GM19438 (cell line): ENCODE data around the gene LDB2.
"Not testable (repeated sequence)": the region's sequence is repeated elsewhere in the genome, so short reads cannot be mapped to it uniquely, and the experiment has no call there.

ENCODE experiments used
- ATAC-seq: cut with Tn5 transposase; IDR thresholded peaks from one replicate; pipeline ENCODE4 v1.9.1; 2021; ENCODE audit warnings: low read depth; ENCODE audit not compliant: unreplicated experiment

The LDB2 gene

GRCh38 chr4:16897991-16898827, at the start of gene LDB2:
LDB2 (minus strand) TSS chr4:16898645.
- no peak for ATAC-seq

GRCh38 chr4:16942491-16942890, 44.0 kb upstream of the LDB2 start:
- no peak for ATAC-seq

GRCh38 chr4:16939178-16939577, 40.7 kb upstream of the LDB2 start:
- ATAC-seq: no peak

DNA sequence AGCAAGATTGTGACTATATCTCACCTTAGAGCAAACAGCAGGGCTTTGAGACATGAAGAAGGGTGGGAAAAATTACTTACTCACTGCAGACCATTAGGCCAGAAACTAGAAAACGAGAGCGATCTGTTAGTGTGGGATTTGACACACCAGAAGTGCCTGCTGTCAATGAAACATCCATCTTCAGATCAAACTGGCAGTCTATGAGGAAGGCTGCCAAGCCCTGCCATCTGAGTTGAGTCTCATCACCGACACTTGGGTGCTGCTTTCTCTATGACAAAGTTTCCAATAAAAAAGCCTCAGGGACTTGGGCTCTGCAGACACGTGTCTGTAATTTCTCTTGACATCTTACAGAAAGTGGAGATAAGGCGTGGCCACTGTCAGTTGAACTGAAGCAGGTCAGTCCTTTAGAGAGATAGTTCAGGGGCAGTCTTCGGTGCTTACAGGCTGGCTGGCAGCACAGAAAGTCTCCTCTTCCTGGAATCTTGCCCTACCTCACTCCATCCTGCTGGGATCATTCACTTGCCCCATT, 40.1 kb upstream of the LDB2 start:
- ATAC-seq: no peak

DNA sequence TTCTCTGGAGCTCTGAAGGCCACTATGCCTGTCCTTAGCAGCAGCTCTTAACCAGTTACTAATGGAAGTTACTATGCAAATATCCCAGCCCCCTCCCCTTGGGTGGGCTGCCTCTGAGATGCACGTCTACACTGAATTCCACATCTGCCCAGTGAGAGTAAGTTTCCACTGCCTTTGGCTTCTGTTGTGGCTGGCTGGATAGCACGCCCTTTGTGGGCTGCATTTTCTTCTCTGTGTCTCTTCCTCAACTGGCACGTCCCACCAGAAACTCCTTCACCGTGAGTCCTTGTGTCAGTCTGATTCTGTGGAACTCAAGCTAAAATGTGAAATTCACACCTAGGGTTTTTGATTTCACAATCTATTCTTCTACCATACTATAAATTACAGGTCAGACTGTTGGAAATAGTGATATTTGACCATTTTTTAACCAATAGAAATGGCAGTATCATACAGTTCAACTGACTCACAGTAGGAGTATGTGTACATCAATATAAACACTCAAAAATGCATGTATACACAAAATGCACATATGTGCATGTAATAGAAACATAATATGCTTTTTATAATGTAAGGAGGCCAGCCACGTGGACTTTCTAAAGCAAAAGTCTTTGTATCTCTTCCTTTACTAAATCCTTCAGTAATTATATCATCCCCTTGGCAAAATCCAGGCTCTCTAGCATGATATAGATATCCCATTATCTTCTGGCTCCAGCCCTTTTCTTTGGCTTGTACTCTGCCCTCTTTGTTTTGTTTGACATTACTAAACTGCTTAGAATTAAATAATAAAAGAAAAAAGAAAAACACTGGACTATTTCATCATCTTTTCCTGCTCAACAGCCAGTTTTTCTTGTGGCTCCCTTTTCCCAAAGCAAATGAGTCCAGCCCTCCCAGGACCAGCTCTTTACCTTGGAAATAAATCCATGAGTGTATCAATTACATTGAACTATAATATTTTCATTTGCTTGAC, 33.2 kb upstream of the LDB2 start:
- no peak for ATAC-seq

- ATAC-seq: no peak
Measured at GRCh38 chr4:16926214-16926613, 27.8 kb upstream of the LDB2 start.

DNA sequence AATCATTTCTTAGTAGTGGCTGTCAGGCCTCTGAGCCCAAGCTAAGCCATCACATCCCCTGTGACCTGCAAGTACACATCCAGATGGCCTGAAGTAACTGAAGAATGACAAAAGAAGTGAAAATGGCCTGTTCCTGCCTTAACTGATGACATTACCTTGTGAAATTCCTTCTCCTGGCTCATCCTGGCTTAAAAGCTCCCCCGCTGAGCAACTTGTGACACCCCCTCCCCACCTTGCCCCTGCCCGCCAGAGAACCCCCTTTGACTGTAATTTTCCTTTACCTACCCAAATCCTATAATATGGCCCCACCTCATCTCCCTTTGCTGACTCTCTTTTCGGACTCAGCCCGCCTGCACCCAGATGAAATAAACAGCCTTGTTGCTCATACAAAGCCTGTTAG, 20.3 kb upstream of the LDB2 start:
- ATAC-seq: not testable (repeated sequence)

GRCh38 chr4:16916719-16917337, 18.4 kb upstream of the LDB2 start:
- ATAC-seq: peak; percentile 99

DNA sequence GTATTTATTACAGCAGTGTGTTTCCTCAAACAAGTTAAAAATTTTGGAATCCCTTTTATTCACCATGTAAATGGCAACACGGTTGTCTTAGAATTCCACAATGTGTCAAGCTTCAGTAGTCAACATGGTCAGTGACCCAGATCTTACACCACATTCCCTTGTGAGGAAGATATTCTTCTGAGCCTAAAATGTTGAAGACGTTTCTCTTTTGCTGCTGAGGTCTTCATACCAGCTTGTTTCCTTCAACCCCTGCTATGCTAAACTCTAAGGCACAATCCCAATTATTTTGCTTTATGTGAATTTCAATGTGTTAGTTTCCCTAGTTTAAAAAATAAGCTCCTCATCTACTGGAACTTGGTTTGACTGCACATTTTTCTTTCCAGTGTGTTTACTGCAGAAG, 17.6 kb upstream of the LDB2 start:
- no peak for ATAC-seq

DNA sequence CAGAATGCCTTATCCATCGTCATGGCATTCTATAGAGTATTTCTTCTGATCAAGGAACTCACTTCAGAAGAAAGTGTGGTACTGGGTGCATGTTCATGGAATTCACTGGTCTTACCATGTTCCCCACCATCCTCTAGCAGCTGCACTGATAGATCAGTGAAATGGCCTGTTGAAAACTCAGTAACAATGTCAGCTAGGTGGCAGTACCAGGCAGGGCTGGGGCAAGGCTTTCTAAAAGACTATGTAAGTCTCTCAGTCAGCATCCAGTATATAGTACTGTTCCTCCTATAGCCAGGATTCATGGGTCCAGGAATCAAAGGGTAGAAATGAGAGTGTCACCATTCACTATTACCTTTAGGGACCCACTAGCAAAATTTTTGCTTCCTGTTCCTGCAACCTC, 15.8 kb upstream of the LDB2 start:
- no peak for ATAC-seq

DNA sequence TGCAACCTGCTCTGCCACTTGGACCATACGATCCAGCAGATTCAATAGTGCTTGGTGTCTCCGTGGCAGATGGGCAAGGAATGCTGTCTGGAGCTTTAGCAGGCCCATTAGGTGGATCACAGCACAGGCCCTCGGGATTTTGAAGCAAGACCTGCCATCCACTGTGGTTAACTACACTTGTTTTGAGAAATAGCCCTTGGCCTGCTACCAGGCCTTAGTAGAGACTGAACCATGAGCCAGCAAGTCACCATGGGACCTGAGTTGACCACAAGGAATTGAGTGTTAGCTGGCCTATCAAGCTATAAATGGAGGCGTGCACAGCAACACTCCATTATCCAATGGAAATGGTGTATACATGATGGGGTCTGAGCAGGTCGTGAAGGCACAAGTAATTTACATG, 14.5 kb upstream of the LDB2 start:
- no peak for ATAC-seq

- ATAC-seq: no peak
Measured at GRCh38 chr4:16909281-16909680, 10.8 kb upstream of the LDB2 start.

DNA sequence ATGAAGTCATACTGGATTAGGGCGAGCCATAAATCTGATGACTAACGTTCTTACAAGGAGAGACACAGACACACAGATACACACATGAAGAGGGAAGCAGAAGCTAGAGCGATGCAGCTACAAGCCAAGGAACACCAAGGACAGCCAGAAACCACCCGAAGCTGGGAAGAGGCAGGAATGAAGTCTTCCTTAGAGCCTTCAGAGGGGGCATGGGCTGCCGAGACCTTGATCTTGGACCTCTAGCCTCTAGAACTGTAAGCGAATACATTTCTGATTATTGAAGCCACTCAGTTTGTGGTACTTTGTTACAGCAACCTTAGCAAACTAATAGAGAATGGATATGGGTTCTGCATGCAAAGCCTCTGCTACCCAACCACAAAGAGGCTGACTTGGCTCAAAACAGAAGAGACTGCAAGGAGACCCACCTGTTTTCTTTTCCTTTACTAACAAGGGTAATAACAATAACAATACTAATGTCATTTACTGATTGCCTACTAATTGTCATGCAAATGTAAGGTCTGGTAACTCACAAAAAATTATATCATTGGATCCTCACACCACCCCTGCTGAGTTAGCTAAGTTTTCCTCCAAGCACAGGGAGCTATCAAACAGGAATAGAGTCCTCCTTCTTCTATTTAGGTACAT, 10.1 kb upstream of the LDB2 start:
- no peak for ATAC-seq

GRCh38 chr4:16900325-16900724, 1.9 kb upstream of the LDB2 start:
- ATAC-seq: no peak

DNA sequence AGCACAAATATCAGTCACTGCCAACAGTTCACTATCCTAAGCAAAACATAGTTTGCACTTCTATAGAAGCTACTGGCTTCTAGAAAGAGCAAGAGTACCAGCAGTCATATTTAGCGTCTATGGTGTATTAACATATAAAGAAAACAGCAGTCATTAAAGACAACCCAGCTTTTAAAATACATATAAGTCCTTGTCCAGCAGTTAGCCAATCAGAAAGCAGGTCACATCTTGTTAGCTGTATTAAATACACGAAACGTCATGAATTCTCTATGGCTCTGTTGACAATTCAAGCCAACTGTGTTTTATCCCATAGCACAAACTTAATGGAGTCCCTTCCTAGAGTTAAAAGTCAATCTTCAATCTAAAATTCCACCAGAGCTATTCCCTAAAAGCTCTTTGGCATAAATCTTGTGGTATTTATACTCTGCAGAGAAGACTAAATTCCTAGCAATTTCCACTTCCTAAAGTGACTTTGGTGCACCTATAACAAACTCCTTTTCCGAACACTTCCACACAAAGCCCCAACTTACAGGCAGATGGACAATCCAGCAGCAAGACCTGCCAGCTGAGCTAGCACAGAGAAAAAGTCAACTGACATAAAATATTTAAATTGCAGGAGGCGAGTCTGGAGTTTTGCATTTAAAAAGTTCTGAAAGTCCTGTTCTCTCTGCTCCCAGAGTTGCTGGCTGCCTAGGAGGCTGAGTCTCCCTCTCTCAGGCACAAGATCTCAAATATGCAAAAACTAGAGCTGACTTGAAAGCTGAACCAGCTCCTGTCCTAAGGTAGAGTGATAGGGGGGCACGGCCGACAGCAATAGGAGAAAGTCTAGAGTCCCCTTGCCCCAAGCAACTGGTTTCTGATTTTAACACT, 1.3 kb downstream of the LDB2 start:
- ATAC-seq: no peak

- no peak for ATAC-seq
Measured at GRCh38 chr4:16894406-16894805, 4.0 kb downstream of the LDB2 start.

DNA sequence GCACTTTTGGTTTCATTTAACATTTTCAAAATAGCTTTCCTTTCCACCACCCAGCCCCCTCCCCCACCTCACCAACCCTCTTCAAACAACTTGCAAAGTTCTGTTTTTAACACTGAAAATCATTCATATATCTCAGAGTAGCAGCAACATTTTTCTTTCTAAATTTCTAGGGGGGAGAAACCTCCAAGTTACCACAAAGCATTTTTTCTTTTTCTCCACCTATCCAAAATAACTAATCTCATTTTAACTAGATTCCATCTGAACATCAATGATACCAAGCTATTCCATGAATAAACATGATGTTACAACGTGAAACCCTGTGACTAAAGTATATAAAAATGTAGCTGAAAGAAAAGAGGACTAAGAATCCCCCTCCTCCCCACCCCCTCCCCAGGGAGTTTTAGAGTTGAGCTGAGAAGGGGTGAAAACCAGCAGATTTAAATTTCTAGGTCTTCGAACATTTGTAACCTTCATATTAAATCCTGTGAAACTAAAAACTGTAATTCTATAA, 5.2 kb downstream of the LDB2 start:
- ATAC-seq: no peak

DNA sequence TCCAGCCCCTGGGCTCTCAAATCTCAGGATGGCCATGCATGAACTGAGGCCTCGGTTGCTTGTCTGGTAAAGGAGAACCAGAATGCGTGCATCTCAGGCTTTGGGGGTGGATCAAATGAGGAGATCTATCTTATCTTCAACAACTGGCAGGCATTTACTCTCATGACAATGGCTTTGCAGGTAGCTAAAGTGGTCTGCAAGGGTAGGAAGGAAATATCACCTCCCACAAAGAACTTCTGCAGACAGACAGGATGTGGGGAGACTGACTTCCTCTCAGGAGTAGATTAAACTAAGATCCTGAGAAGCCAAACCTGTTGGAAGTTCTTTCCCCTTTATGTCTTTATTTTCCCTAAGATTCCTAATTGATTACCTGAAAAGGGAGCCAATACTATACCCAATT, 7.8 kb downstream of the LDB2 start:
- no peak for ATAC-seq

DNA sequence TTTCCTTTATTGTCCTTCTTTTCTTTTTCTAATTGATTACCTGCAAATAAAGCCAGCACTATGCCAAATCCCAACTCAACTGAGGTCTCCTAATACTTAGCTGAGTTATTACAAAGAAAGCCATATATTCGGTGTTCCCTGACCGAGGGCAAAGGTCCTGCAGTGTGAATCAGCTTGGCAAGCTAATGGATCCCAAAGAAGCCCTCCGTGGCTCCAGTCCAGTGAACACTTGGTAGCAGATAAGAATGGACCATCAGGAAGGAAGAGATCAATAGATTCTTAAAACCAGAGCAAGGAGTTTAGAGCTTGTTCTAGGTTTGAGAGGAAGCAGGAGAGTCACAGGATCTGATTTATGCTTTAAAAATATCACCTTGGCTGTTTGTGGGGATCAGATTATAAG, 8.5 kb downstream of the LDB2 start:
- ATAC-seq: no peak
